SJSA1 (cell line): ENCODE measurements around the gene SHLD1. TPM values are rescaled to one million over a fixed set of nuclear protein-coding genes. Genes with fewer than 3 reads are reported as not detected.

Experiments
- DNase-seq, 2 experiments: peaks; one replicate each; pipeline ENCODE4 v3.0.0-alpha.2; 2015 to 2020; ENCODE audit warnings: low spot score in 2 of 2, low read depth in 1 of 2
- H3K27ac ChIP-seq: fragments of 250-450 bp; sonication (Bioruptor Pico); 2 replicates; pipeline ENCODE4 v1.5.1; 2020; ENCODE audit warnings: mild to moderate bottlenecking, moderate library complexity
- H3K27me3 ChIP-seq: fragments of 250-450 bp; sonication (Bioruptor Pico); replicated peaks from 2 replicates; pipeline ENCODE4 v1.5.1; 2020; ENCODE audit warnings: mild to moderate bottlenecking, moderate library complexity
- H3K36me3 ChIP-seq: fragments of 250-450 bp; sonication (Bioruptor Pico); 2 replicates; pipeline ENCODE4 v1.5.1; 2020; ENCODE audit warnings: mild to moderate bottlenecking
- H3K4me1 ChIP-seq: fragments of 250-450 bp; sonication (Bioruptor Pico); replicated peaks from 2 replicates; pipeline ENCODE4 v1.6.1; 2021; ENCODE audit warnings: mild to moderate bottlenecking
- H3K4me3 ChIP-seq: fragments of 250-450 bp; sonication (Bioruptor Pico); 2 replicates; pipeline ENCODE4 v1.5.1; 2020; ENCODE audit warnings: mild to moderate bottlenecking
- H3K9me3 ChIP-seq: fragments of 250-450 bp; sonication (Bioruptor Pico); replicated peaks from 2 replicates; pipeline ENCODE4 v1.5.1; 2020; ENCODE audit warnings: mild to moderate bottlenecking
- total RNA-seq: library from RNA; depleted of rRNA; stranded (reverse); fragments of >200 nt; shearing (Covaris generic); gene quantifications from 2 replicates; pipeline ENCODE4 v1.2.3, GENCODE V29; 2014

The SHLD1 gene
- total RNA-seq, 1 experiment from 2014 or later = 1.6 TPM

DNA sequence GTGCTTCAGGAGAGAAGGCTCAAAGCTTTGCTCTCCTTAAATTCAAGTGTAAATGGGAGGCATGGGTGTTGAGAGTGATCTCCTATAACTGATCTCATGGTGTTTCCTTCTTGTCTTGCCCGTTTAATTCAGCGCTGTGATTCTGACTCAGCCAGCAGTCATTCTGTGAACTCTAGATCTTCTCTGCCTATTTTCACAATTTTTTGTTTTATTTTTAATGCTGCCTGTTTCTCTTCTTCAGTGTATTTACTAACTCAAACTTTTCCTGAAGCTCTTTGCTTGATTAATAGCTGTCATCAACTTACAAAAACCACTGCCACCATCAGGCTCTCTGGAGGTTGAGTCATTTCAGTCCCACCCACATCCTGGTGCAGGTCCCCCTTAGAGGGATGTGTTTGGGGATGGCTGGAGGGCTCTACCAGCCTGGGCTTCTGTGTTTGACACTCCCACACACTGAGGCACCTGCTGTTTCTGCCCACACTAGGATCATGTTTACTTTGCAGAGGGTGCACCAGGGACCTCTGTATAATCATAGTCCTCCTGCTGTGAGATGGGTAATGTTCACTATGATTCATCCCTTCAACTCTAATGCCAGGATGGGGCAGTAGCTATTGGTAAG lies 94.0 kb downstream of the SHLD1 start:
- H3K4me1 ChIP-seq = peaks cover 4% of the 10 kb centered on the region
- H3K4me3 ChIP-seq = no peak overlapping the region
- H3K36me3 ChIP-seq = no peaks in the 10 kb centered on the region
- DNase-seq = no peak
- H3K27me3 ChIP-seq = 0 out of 2 replicates have a peak, but pooled peaks cover 2% of the 10 kb centered on the region
- H3K9me3 ChIP-seq = no peaks in the 10 kb centered on the region
- no peak overlapping the region for H3K27ac ChIP-seq

DNA sequence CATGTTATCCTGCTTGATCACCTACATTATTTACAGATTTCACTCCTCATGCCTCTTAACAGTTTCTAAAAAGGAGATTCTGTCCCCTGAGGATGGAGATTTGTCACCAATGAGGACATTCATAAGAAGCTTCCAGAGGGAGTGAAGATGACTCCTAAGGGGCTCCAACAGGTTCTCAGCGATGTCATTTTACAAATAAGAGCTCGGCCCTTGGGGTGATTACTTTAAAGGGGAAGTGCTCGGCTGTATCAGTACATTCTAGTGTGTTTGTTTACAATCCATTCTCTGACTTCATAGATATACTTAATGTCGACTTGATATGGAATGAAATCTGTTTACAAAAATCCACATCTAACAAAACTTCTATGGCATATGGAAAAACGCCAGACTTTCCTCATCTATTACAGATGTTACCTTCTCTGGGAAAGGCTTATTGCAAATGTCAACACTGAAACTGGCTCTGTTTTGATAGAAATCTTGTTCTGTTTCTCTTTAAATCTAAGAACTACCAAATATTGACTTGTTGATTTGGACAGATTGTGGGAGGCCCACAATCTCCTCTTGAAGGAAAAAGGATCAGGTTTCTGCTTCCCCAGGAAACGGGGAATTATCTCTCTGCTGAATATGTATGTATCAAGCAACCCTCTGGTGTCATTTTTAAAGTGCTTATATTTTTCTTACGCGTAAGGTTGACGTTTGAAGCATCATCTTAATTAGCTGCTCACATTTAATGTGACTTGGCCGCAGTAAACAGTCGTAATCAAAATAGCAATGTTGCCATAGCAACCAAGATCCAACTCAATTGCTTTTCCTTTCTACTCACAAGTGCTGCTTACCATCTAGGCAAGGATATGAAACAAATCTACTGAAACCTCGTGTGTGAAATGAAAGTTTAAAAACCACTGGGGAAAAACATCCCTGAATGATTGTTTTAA lies 95.7 kb downstream of the SHLD1 start:
- Histone ChIP-seq H3K4me3 (no peak overlapping the region), H3K9me3 (no peaks in the 10 kb centered on the region), H3K27ac (no peak overlapping the region), H3K4me1 (peaks cover 7% of the 10 kb centered on the region), H3K36me3 (no peaks in the 10 kb centered on the region), H3K27me3 (0 out of 2 replicates have a peak, but pooled peaks cover 2% of the 10 kb centered on the region)
- DNase-seq = no peak

DNA sequence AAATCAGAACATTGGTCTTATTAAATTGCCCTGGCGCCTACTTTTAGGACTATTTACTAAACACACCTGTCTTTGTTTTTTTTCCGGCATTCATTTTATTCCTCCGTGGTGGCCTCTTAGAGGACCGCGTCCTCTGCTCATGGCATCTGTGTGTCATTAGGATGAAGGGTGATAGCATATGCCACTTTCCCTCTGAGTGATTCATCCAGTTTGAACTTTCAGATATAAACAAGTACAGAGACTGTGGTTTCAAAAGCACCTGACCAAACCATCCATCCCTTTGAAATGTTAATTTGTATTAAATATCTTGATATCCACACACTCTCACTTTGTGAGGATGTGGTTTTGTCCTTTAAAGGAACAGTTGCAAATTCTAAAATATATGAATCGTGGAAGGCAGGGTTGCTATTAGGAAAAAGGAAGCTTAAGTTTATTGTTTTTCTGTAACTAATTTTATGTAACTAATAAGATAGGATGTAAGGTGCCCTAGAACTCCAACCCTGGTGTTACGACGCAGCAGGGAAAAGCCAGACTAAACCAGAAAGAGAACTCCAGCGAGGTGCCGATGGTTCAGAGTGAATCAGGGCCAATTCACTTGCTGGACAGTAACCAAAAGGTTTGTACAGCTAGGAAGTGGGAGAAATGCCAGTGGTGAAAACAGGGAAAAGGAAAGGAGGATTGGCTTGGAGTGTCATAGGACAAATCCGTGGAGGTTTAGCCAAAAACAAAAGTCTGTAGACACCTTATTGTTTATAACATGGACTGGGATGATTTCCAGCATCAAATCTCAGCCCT lies 98.7 kb downstream of the SHLD1 start:
- H3K36me3 ChIP-seq = no peaks in the 10 kb centered on the region
- no peak overlapping the region for H3K27ac ChIP-seq
- no peaks in the 10 kb centered on the region for H3K9me3 ChIP-seq
- peaks cover 11% of the 10 kb centered on the region for H3K4me1 ChIP-seq
- H3K27me3 ChIP-seq = 0 out of 2 replicates have a peak, but pooled peaks cover 2% of the 10 kb centered on the region
- DNase-seq = peak in 1 of 2 experiments; percentile 20
- H3K4me3 ChIP-seq = no peak overlapping the region

DNA sequence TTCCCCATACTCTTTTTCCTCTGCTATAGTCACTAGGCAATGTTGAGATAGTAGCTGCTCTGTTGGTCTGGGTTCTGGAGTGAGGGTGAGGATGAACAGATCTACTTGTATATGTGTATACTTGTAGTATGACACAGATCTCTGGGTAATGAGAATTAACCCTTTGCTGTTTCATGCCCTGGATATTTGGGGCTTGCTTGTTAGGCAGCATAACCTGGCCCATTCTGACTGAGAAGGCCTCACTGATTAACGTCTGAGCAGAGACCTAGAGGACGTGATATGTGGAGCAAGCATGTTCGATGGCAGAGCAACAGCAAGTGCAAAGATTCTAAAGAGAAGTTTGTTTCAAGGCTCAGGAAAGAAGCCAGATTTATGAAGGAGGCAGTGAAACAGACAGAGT lies 105.7 kb downstream of the SHLD1 start:
- H3K36me3 ChIP-seq = no peaks in the 10 kb centered on the region
- no peaks in the 10 kb centered on the region for H3K27me3 ChIP-seq

DNA sequence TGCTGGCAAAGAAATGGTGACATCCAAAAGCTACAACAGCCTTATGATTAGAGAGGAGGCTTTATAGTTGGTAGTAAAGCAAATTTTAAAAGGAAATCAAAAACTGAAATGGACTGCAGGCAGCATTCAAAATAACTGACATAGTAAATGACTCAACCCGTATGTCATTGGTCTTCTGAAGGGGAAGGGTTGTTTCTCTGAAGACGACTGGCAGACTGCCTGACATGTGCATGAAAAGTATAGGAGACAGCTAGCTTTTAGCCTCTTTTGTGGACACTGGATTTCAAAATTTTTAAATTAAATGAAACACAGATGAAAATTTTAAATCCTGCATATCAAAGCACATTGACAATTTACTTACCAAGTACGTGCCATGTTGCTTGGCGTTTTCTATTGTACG lies 109.4 kb downstream of the SHLD1 start:
- no peak for DNase-seq
- no peaks in the 10 kb centered on the region for H3K9me3 ChIP-seq

More for the DNA sequence above, 105.7 kb downstream of the SHLD1 start:
- H3K4me3 ChIP-seq = no peak overlapping the region
- DNase-seq = no peak
- H3K27ac ChIP-seq = no peak overlapping the region
- peaks cover 4% of the 10 kb centered on the region; the same call in 1 of the 2 replicates for H3K4me1 ChIP-seq
- H3K9me3 ChIP-seq = no peaks in the 10 kb centered on the region

DNA sequence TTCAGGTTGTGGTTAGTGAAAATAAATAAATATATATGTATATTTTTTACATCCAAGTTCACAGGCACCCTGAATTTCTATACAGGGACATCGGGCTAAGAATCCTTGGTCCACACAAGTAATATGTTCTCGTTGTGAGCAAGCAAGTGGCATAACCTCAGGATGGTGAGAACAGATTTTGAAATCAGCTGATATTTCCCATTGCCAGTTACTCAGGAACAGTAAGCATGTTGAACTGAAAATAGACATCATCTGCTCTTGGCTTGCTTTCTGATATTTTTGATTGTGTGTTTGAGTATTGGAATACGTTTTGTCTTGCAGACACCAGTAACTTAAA lies 112.5 kb downstream of the SHLD1 start:
- peak overlapping the region; percentile 54; the same call in 1 of the 2 replicates for H3K27ac ChIP-seq
- no peak for DNase-seq
- no peaks in the 10 kb centered on the region for H3K36me3 ChIP-seq

More for the DNA sequence above, 109.4 kb downstream of the SHLD1 start:
- Histone ChIP-seq H3K36me3 (no peaks in the 10 kb centered on the region), H3K4me1 (peaks cover 18% of the 10 kb centered on the region), H3K27ac (no peak overlapping the region), H3K27me3 (no peaks in the 10 kb centered on the region), H3K4me3 (no peak overlapping the region)

DNA sequence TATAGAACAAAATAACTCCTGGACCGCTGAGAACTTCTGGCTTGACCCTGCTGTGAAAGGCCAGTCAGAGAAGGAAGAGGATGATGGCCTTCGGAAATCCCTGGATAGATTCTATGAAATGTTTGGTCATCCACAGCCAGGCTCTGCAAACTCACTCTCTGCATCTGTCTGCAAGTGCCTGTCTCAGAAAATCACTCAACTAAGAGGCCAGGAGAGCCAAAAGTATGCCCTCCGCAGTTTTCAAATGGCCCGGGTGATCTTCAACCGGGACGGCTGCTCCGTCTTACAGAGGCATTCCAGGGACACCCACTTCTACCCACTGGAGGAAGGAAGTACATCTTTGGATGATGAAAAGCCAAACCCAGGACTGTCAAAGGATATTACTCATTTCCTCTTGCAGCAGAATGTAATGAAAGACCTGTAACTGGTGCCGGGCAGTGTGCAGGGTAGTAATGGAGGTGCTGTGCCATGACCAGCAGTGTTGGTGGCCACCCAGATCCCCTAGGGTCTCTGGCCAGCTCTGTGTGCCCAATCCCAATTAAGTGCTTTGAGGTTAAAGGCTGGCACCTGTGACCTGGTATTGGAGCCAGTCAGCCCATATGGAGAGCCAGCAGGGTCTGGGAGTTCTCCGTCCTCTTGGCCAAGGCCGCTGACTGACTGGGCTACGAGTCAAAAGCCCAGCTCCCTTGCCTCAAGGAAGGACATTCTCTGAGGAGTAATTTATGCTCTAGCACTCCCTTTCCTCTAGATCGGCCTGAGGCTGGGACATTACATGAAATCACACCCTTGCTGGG lies 113.0 kb downstream of the SHLD1 start:
- Histone ChIP-seq H3K4me1 (peaks cover 26% of the 10 kb centered on the region), H3K36me3 (no peaks in the 10 kb centered on the region), H3K27me3 (no peaks in the 10 kb centered on the region), H3K9me3 (no peaks in the 10 kb centered on the region), H3K4me3 (no peak overlapping the region), H3K27ac (peak overlapping the region; percentile 54)
- peak; percentile 27 to 45 for DNase-seq

More for the DNA sequence above, 112.5 kb downstream of the SHLD1 start:
- H3K27me3 ChIP-seq = no peaks in the 10 kb centered on the region
- no peak overlapping the region for H3K4me3 ChIP-seq
- no peaks in the 10 kb centered on the region for H3K9me3 ChIP-seq
- H3K4me1 ChIP-seq = peaks cover 26% of the 10 kb centered on the region

DNA sequence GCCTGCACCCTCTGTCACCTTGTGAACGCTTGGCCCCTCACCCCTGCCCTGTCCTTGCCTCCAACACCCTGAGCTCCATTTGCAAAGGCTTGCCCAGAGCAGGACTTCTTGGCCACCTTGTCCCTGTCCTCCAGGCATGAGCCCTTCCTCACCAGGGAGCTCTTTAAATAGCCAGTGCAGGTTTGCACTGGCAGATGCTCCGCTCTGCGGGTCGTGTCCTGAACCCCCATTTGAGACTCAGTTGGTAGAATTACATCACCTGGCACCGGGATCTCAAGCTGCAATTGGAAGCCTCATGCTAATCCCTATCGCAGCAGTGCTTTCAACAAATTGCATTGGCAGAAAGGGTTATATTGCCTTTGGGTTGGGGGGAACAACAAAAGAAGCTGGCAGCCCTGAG lies 114.2 kb downstream of the SHLD1 start:
- Histone ChIP-seq H3K27me3 (no peaks in the 10 kb centered on the region), H3K9me3 (no peaks in the 10 kb centered on the region), H3K36me3 (no peaks in the 10 kb centered on the region), H3K27ac (no peak overlapping the region), H3K4me3 (no peak overlapping the region), H3K4me1 (peaks cover 26% of the 10 kb centered on the region)
- no peak for DNase-seq

DNA sequence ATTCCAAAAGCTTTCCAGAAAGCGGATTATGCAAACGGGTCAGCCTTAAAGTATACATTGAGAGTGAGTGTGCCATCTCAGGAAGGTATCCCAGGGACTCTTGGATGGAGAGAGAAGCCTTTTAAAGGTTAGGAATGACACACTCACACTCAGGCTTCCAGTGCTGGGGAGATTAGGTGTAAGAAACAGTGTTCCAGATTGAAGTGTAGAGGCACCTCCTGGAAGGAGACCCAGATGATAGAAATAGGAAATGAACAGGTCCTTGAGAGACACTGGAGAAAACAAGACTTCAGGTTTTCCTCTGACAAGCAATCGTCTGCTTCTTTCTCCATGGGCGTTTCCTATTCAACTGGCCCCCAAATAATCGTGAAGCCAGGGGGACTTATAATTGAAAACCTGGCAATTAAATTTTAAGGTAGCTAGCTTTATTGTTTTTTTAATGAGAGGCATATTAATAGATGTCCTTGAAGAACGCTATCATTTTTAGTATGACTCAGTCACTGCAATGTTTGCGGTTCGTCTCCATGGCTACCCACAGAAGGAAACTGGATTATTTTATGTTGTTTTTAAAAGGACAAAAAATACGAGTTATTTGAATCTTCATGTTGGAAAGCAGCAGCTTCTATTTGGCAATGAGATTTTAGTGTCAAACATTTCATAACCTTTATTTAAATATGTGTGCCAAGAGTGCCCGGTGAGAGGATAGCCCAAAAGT lies 114.8 kb downstream of the SHLD1 start:
- Histone ChIP-seq H3K27me3 (no peaks in the 10 kb centered on the region), H3K4me1 (peaks cover 26% of the 10 kb centered on the region), H3K4me3 (no peak overlapping the region), H3K9me3 (no peaks in the 10 kb centered on the region), H3K36me3 (no peaks in the 10 kb centered on the region), H3K27ac (no peak overlapping the region; the same call in 1 of the 2 replicates)
- no peak for DNase-seq

DNA sequence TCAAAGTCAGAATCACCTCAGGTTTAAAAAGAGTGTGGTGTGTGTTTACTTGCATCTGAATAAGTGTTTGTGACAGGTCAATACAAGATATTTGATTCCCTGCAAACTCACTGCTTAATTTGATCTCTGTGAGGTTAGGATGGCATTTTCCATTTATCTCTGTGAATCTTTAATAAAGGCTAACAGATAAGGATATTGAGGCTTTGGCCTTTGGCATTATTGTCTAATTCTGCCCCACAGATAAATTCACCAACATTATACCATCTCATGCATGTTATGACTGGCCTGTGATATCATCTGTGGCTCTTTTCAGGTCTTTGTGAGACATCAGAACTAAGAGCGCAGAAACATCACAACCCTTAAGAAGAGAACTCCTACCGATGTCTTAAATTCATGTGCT lies 115.4 kb downstream of the SHLD1 start:
- no peak for DNase-seq
- Histone ChIP-seq H3K36me3 (no peaks in the 10 kb centered on the region), H3K4me1 (peaks cover 26% of the 10 kb centered on the region), H3K27ac (no peak overlapping the region; the same call in 1 of the 2 replicates), H3K4me3 (no peak overlapping the region), H3K9me3 (no peaks in the 10 kb centered on the region), H3K27me3 (no peaks in the 10 kb centered on the region)

DNA sequence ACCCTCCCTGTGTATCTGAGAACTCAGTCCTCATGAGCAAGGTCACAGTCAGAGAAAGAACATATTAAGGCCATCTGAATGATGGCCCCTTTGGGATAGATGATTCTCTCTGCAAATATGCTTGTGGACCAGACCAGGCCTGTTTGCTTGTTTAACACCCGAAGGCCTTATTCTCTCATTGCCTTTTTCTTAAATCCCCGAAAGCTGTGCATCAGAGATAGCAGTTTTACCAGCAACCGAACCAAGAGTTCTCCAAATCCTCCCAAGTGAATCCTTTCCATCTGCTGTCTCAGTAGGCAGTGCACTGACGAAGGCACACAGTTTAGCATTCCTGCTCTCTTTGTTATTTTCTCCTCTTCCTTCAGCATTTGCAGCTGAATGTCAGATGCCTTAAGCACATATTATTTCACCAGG lies 120.4 kb downstream of the SHLD1 start:
- H3K9me3 ChIP-seq = no peaks in the 10 kb centered on the region
- 0 out of 2 replicates have a peak, but pooled peaks cover 9% of the 10 kb centered on the region for H3K27me3 ChIP-seq
- no peak for DNase-seq
- H3K27ac ChIP-seq = no peak overlapping the region
- H3K36me3 ChIP-seq = no peaks in the 10 kb centered on the region
- no peak overlapping the region for H3K4me3 ChIP-seq
- H3K4me1 ChIP-seq = no peaks in the 10 kb centered on the region; the same call in 1 of the 2 replicates
